Measurements from ENCODE around the gene PTCD1. TPM values are rescaled to one million over a fixed set of nuclear protein-coding genes. Genes with fewer than 3 reads are reported as not detected.

PTCD1 gene
- total and polyA plus RNA-seq, 9 of the 15 experiments (the other 6 are each of a cell fraction or from before 2014, with no cell fraction given), result 0.46 to 17.1 (median 6.2) TPM

GRCh38 chr7:99375070-99375807 lies 63.4 kb downstream of the PTCD1 start (continued):
- TF ChIP-seq GTF2F1 (IDR thresholded peaks at IDR 0.05; ENCODE audit: low read depth, low read length) (no peak), HNRNPK (IDR thresholded peaks at IDR 0.05; ENCODE audit: low read depth, low read length, poor library complexity, severe bottlenecking) (peak; percentile 37), FOXK1 (CRISPR knock-in tag; IDR thresholded peaks at IDR 0.05; ENCODE audit: borderline replicate concordance) (no peak), ZC3H8 (IDR thresholded peaks at IDR 0.05) (no peak), KAT8 (IDR thresholded peaks at IDR 0.05; ENCODE audit: low read depth) (no peak), POLR2B (IDR thresholded peaks at IDR 0.05; ENCODE audit: low read depth, partially characterized antibody) (no peak), MAFF (IDR thresholded peaks at IDR 0.05; ENCODE audit: low read length) (no peak), GABPB2 (CRISPR knock-in tag; conservative IDR thresholded peaks at IDR 0.05) (no peak), ZNF347 (CRISPR knock-in tag; IDR thresholded peaks at IDR 0.05; ENCODE audit: low read depth) (no peak), ZNF263 (CRISPR knock-in tag; IDR thresholded peaks at IDR 0.05; ENCODE audit: borderline replicate concordance) (no peak), HDGF (IDR thresholded peaks at IDR 0.05) (peak; percentile 46; the same call in 1 of the 2 replicates), TARDBP (IDR thresholded peaks at IDR 0.05) (no peak), ZBTB40 (IDR thresholded peaks at IDR 0.05) (peak; percentile 69), ZBTB40 (CRISPR knock-in tag; IDR thresholded peaks at IDR 0.05) (no peak), ZBTB17 (CRISPR knock-in tag; IDR thresholded peaks at IDR 0.05) (peak; percentile 63), FOXK2 (conservative IDR thresholded peaks at IDR 0.05 in 1 of 2, IDR thresholded peaks at IDR 0.05 in 1 of 2; ENCODE audit: low read depth in 2 of 2) (no peak)
- TF ChIP-seq, protein P1, sequence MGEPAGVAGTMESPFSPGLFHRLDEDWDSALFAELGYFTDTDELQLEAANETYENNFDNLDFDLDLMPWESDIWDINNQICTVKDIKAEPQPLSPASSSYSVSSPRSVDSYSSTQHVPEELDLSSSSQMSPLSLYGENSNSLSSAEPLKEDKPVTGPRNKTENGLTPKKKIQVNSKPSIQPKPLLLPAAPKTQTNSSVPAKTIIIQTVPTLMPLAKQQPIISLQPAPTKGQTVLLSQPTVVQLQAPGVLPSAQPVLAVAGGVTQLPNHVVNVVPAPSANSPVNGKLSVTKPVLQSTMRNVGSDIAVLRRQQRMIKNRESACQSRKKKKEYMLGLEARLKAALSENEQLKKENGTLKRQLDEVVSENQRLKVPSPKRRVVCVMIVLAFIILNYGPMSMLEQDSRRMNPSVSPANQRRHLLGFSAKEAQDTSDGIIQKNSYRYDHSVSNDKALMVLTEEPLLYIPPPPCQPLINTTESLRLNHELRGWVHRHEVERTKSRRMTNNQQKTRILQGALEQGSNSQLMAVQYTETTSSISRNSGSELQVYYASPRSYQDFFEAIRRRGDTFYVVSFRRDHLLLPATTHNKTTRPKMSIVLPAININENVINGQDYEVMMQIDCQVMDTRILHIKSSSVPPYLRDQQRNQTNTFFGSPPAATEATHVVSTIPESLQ (CRISPR knock-in tag; IDR thresholded peaks at IDR 0.05), result no peak
